Body of pancreas (tissue), 4 donors: ENCODE measurements around the gene UGT1A3.

Experiments
- POLR2A ChIP-seq, 3 donors: fragments of 450-650 bp; IDR thresholded peaks; one replicate each; pipeline ENCODE4 v1.6.1; 2016; ENCODE audit warnings: antibody characterized with exemption in 3 of 3, mild to moderate bottlenecking in 2 of 3
- TF ChIP-seq, protein P1 (sequence below), 7 experiments: fragments of 450-650 bp in 4 of 7; fragments of 200-600 bp in 3 of 7; sonication (generic) in 3 of 7; IDR thresholded peaks; one replicate each; pipeline ENCODE4 v1.5.1; 2016 to 2019; ENCODE audit warnings: antibody characterized with exemption in 7 of 7

DNA sequence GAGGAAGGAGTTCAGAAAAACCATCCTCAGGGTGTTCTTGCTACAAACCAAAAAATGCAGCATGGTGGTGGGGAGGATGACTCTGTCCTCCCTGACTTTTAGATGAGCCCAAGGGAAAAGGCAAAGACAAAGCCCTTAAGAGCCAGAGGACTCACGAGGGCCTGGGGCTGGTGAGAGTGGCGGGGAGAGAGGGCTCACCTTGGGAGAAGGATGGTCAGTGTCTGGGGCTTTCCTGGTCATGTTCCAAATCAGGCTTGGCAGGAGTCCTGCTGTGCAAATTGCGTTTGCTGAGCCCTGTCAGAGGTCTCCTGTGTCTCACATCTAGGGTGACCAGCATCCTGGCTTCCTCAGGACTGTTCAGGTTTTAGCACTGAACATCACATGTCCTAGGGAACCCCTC lies 35.9 kb downstream of the UGT1A3 start:
- TF ChIP-seq, protein P1, sequence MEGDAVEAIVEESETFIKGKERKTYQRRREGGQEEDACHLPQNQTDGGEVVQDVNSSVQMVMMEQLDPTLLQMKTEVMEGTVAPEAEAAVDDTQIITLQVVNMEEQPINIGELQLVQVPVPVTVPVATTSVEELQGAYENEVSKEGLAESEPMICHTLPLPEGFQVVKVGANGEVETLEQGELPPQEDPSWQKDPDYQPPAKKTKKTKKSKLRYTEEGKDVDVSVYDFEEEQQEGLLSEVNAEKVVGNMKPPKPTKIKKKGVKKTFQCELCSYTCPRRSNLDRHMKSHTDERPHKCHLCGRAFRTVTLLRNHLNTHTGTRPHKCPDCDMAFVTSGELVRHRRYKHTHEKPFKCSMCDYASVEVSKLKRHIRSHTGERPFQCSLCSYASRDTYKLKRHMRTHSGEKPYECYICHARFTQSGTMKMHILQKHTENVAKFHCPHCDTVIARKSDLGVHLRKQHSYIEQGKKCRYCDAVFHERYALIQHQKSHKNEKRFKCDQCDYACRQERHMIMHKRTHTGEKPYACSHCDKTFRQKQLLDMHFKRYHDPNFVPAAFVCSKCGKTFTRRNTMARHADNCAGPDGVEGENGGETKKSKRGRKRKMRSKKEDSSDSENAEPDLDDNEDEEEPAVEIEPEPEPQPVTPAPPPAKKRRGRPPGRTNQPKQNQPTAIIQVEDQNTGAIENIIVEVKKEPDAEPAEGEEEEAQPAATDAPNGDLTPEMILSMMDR (IDR thresholded peaks at IDR 0.05): no peak
- TF ChIP-seq POLR2A (IDR thresholded peaks at IDR 0.05): no peak
